C4-2B (cell line): ENCODE data around the gene ZDHHC3.
"Not testable (repeated sequence)": the region's sequence is repeated elsewhere in the genome, so short reads cannot be mapped to it uniquely, and the experiment has no call there.

Experiments
- H3K27ac ChIP-seq: fragments of 450-650 bp; 2 replicates; pipeline ENCODE4 v1.5.1; 2017
- ZFX ChIP-seq: fragments of 450-650 bp; IDR thresholded peaks from 2 replicates; pipeline ENCODE4 v1.6.1; 2017
- TF ChIP-seq, protein P1 (sequence below): fragments of 450-650 bp; conservative IDR thresholded peaks from 2 replicates; pipeline ENCODE4 v1.5.1; 2017; ENCODE audit warnings: mild to moderate bottlenecking

Gene ZDHHC3

GRCh38 chr3:44989141-44989540 lies 13.2 kb upstream of the ZDHHC3 start:
- H3K27ac ChIP-seq = no peak overlapping the region
- TF ChIP-seq, protein P1, sequence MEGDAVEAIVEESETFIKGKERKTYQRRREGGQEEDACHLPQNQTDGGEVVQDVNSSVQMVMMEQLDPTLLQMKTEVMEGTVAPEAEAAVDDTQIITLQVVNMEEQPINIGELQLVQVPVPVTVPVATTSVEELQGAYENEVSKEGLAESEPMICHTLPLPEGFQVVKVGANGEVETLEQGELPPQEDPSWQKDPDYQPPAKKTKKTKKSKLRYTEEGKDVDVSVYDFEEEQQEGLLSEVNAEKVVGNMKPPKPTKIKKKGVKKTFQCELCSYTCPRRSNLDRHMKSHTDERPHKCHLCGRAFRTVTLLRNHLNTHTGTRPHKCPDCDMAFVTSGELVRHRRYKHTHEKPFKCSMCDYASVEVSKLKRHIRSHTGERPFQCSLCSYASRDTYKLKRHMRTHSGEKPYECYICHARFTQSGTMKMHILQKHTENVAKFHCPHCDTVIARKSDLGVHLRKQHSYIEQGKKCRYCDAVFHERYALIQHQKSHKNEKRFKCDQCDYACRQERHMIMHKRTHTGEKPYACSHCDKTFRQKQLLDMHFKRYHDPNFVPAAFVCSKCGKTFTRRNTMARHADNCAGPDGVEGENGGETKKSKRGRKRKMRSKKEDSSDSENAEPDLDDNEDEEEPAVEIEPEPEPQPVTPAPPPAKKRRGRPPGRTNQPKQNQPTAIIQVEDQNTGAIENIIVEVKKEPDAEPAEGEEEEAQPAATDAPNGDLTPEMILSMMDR = no peak
- TF ChIP-seq ZFX = no peak

- no peak overlapping the region for H3K27ac ChIP-seq
- TF ChIP-seq, protein P1 = peak; percentile 44
- TF ChIP-seq ZFX = no peak
Observed at GRCh38 chr3:44988073-44988472, 12.1 kb upstream of the ZDHHC3 start.

DNA sequence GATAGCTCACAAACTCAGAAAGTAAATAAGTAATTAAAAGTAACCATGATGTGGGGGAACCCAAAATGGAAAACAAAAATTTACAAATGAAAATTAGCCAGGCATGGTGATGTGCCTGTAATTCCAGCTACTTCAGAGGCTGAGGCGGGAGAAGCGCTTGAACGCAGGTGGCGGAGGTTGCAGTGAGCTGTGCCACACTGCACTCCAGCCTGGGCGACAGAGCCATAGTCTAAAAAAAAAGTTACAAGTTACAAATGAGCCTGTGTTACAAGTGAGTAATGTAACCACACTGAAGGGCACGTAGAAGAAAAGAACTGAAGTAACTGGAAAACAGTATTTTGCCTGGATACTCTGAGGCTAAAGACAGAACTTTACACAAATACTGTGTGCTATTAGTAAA lies 11.4 kb upstream of the ZDHHC3 start:
- TF ChIP-seq ZFX = no peak
- TF ChIP-seq, protein P1 = no peak
- no peak overlapping the region for H3K27ac ChIP-seq

DNA sequence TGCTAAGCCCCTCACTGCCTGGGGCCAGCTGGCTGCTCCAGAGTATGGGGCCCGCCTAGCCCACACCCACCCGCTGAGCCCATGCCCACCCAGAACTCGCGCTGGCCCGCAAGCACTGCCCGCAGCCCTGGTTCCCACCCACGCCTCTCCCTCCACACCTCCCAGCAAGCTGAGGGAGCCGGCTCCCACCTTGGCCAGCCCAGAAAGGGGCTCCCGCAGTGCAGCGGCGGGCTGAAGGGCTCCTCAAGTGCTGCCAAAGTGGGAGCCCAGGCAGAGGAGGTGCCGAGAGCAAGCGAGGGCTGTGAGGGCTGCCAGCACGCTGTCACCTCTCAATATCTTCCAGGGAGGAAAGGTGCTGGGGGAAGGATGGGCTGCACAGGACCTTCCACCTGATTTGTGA lies 10.4 kb upstream of the ZDHHC3 start:
- H3K27ac ChIP-seq = not testable (repeated sequence)

DNA sequence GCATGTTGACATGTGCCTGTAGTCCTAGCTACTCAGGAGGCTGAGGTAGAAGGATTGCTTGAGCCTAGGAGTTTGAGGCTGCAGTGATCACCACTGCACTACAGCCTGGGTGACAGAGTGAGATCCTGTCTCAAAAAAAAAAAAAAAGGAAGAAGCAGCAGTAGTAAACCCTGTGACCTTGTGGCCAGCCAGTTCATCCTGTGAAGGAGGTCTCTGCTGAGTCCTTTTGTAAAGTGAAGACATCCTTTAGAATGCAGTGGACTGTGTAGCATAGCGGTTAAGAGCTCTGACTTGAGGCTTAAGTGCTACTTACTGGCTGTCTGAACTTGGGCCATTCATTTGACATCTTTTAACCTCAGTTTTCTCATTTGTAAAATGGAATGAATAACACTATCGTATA lies 8.4 kb upstream of the ZDHHC3 start:
- peak overlapping the region; percentile 51 for H3K27ac ChIP-seq
- TF ChIP-seq, protein P1 = no peak
- no peak for TF ChIP-seq ZFX

GRCh38 chr3:44983484-44983941 lies 7.5 kb upstream of the ZDHHC3 start:
- peak overlapping the region; percentile 43; the same call in 1 of the 2 replicates for H3K27ac ChIP-seq
- TF ChIP-seq ZFX = no peak
- TF ChIP-seq, protein P1 = no peak

DNA sequence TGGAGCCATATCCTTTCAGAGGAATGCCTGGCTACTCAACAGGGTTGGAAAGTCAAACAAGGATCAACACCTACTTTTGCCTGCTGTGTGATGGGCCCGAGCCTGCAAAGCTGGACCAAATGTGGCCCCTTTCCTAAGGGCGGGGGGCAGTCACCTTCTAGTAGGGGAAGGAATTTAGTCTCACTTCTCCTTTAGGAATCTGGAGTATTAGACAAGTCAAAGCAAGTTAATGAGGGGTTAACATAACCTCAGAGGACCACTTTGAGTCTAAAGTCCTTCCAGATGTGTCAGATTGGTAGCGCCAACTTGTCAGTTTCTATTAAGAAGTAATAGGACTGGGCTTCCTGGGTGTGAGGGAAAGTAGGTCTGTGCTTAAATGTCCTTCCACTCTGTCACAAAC lies 6.8 kb upstream of the ZDHHC3 start:
- peak overlapping the region; percentile 43 for H3K27ac ChIP-seq
- no peak for TF ChIP-seq ZFX

DNA sequence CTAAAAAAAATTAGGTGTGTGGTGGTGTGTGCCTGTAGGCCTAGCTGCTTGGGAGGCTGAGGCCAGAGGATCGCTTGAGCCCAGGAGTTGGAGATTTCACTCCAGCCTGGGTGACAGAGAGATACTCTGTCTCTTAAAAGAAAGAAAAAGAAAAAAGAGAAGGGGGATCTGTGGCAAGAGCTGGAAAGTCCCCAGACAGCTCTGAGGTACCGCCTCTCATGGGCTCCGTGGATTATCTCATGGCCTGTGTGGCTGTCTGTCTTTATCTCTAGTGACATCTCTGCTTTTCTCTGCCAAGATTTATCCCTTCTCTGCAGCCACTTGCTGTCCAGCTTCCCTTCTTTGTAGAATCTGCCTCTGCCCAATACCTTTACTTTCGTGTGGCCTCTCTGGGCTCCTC lies 5.8 kb upstream of the ZDHHC3 start:
- TF ChIP-seq, protein P1 = no peak
- TF ChIP-seq ZFX = no peak
- peak overlapping the region; percentile 43 for H3K27ac ChIP-seq

DNA sequence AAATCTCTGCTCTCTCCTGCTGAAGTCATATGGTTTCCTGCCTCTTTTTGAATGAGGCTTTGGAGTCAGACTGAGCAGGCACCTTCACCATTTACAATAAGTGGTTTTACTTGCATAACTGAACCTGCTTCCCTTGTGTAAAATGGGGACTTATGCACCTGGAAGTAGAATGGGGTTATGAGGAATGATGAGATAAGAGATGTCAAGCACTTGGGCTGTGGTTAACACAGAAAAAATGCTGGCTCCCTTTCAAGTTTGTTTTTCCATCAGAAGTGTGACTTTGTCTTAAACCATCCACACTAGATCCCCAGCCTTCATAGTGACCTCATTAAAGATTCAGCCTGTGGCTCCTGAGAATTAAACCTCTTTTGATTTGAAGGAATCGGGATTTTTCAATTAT lies 5.2 kb upstream of the ZDHHC3 start:
- TF ChIP-seq ZFX = no peak
- TF ChIP-seq, protein P1 = no peak
- H3K27ac ChIP-seq = 0 out of 2 replicates have a peak overlapping the region, but pooled peaks have one; percentile 43
